Femur (tissue), 1 donor: ENCODE data around the gene LRP2.

Experiments
- DNase-seq: peaks from one replicate; pipeline ENCODE4 v3.0.0-alpha.2; 2017

The LRP2 gene

DNA sequence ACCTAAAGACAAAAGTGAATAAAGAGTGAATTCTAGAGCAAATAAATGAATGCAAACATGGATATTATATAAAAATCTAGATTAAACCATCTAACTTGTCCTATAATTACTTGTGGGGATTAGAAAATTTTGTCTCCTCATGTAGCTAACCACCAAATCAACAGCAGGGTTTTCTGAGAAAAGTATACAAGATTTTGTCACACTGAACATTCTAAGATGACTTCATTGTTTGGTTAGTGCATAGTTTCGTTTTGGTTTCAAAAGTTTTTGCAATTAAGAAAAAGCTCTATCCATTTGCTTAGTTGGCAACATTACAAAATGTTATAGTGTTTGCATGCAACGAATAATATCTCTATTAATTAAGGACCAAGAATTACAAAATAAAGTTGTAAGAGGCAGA lies 125.0 kb downstream of the LRP2 start:
- no peak for DNase-seq

- DNase-seq: no peak
Measured at GRCh38 chr2:169232551-169233154, 129.7 kb downstream of the LRP2 start.

DNA sequence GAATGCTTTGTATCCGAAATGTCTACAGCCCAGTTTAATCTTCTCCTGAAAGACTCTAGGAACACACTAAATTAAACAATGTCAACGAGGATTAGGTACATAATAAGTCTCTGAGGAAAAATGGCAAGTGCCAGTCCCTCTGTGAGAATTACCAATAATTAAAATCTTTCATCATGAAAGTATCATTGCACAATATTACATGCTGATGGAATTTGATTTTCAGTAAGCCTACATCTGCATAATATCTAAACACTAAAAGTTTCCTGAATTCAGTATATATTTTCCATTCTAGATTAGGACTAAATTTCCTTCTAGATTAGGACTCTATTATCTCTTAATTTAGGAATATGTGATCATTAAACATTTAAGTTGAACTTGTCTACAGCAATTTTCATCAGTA lies 132.1 kb downstream of the LRP2 start:
- DNase-seq: no peak

DNA sequence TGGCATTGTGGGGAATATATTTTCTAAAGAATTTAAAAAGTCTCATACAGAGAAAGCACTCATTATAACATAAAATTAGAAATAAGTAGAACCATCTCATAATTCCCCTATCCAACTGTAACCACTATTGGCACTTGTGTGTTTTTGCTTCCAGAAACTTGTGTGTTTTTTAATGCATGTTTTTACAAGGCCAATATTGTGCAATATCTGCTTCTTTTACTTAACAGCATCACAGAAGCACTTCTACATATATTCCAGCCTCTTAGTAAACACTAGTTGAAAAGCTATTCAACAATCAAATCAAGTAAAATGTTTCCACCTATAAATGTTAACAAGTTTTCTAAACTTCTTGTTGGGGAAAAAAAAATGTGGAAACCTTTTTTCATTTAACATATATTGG lies 132.7 kb downstream of the LRP2 start:
- no peak for DNase-seq

- no peak for DNase-seq
Measured at GRCh38 chr2:169225906-169226305, 136.4 kb downstream of the LRP2 start.

DNA sequence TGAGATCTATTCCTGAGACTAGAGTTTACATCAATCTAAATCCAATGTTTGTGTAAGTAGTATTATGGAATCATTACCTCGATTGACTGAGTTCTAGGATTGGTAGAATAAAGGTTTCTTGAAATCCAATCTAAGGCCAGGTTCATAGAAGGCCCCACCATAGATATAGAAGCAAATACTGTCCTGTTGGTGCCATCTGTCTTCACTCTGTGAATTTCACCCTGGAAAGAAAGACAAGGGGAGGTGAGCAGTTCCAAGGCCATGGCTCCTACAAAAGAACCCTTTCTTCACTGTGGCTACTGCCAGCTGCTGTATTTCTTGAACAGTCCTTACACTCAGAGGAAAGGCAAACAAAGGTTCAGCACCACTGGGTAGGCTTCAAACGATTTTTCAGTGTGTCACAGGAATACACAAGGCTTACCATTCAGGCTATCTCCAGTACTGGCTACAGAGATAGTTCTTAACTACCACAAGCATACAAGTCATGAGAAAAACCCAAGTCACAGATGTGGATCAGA lies 137.0 kb downstream of the LRP2 start:
- DNase-seq: no peak

DNA sequence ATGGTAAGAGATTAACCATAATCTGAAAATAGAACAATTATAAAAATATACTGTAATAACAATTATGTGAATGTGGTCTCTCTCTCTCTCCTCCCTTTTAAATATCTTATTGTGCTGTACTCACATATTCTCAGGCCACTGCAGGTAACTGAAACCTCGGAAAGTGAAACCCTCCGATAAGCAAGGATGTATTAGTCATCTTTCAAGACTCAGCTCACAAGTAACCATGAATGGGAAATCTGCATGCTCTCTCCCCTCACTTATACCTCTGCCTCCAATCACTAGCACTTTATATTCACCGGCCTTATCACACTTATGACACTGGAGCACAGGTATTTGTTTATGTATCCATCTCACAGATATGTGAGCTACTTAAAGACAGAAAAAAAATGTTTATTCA lies 139.7 kb downstream of the LRP2 start:
- no peak for DNase-seq

GRCh38 chr2:169221745-169222369 lies 140.5 kb downstream of the LRP2 start:
- DNase-seq: no peak

DNA sequence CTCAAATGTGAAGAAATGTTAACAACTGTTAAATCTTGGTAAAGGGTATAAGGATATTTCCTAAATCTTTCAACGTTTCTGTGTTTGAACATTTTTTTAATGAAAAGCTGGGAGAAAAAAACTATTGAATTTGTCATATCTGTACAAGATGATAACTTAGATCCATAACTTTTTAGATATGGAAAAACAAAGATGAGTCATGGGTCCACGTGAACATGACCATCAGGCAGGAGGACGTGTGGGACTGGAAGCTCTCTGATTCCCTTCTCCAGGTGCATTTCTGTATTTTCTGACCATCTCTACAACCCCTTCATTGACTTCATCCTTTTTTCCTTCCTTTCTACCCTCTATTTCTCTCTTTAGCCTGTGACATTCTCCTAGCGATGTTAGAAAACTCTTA lies 151.4 kb downstream of the LRP2 start:
- DNase-seq: no peak

GRCh38 chr2:169208026-169208425 lies 154.3 kb downstream of the LRP2 start:
- DNase-seq: no peak

DNA sequence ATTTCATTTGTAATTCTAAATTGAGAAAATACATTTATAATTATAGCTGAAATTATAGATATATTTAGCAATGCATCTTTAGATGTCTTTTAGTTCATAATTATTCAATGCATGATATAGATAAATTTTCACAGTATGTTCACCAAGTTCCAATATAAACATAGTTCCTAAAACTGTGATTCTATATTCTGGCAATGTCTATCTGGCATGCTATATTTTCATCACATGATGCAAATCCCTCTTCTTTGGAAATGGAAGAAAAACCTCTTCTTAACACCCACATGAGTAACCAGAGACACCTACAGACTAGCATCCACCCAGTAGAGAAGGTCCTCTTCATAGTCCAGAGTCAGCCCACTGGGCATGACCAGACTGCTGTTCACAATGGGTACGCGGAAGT lies 157.2 kb downstream of the LRP2 start:
- no peak for DNase-seq

DNA sequence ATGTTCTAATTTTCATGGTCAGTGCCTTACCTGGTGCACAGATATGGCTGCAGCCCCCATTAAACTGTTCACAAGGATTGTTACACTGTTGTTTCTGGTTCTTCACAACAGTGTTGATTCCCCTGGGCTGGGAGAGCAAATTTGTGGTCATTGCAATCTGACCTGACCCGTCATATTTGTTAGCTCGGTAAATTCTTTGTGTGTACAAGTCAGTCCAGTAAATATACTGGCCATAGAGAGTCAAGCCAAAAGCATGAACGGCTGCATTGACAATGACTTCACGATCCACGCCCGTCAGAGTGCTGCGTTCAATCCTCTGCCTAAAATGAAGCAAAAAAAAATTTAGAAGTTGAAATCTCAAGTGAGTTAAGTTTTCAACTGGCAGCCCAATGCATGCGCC lies 158.4 kb downstream of the LRP2 start:
- DNase-seq: no peak

DNA sequence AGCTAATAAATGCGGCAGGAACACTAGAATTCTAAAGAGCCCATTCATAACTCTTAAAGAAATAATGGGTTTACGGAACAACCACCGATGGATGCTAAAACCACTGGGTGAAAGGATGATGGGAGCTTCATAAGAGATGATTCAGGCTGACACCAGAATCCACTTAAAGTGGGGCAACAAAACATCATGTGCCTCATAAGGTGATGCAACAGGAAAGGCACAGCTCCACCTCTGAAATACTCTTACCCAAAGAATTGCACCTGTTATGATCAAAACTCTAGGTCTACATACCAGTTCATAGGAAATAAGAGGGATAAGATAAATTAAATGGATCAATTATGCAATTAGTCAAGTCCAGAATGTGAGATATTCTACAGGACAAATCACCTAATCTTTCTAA lies 161.6 kb downstream of the LRP2 start:
- no peak for DNase-seq

DNA sequence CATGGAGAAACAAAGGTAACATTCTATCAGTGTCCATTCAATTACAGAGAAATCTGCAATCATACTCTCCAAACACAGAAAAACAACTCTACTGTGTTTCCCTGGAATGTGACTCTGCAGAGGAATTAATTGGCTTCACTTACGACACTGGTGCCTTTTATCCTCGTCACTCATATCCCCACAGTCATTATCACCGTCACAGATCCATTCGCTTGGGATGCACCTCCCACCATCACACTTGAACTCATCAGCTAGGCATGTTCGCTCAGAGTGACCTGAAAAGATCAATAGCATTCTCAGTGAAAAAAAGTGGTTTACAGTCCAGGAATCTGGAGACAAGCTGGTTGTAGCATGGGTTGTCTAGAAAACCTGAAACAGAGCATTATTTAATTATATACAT lies 168.7 kb downstream of the LRP2 start:
- no peak for DNase-seq

DNA sequence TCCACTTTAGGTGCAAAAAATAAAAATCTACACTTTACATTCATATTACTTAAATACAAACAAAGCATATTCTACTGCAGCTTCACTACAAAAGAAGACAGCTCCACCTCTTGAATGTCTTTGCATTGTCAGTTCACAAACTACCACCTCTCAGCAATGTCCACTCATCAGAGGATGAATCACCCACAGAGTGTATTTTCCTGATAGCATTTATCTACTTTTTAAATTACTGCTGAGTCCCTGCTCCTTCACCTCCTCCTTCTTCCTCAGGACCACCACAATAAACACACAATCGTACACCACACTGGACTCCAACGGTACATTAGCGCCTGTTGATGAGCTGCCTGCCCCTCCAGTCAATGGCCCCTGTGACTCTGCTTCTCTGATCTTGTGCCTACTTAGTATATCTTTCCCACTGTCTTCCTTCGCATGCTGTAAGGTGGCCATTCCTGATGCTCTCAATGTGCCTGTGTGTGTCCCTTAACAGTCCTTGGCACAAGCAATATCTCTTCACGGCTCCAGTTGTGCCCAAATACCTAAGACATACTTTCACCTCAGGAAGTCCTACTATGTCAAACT lies 172.0 kb downstream of the LRP2 start:
- DNase-seq: no peak

DNA sequence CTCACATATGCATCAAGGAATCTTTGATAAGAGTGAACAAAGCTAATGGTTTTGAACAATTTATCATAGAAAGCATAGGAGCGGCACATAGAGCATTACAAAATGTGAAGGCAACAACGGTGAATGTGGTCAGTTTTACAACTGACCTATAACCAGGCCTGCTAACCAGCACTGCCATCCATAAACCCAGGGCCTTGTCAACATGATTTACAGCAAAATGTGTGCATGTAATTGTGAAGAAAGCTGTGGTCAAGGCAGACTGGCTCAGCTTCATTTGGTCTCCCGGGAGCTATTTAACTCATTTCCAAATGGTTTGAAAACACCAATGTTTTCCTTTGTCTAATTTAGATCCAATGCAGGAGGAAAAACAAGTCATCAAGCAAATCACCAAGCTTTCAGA lies 173.2 kb downstream of the LRP2 start:
- DNase-seq: no peak

DNA sequence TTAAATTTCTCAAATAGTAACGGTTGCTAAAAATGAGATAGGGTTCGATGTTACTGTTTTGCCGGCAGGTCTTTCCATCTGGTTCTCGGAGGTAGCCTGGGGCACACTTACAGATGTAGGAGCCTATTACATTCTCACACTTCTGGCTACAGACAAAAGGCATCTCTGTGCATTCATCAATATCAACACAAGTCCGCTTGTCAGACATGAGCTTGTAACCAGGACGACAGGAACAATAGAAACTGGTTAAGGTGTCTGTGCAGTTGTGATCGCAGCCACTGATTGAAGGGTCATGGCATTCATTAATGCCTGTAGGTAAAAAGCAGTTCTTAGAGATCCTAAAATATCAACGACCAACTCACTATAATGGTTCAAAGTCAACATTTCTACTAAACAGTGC lies 176.6 kb downstream of the LRP2 start:
- DNase-seq: no peak

DNA sequence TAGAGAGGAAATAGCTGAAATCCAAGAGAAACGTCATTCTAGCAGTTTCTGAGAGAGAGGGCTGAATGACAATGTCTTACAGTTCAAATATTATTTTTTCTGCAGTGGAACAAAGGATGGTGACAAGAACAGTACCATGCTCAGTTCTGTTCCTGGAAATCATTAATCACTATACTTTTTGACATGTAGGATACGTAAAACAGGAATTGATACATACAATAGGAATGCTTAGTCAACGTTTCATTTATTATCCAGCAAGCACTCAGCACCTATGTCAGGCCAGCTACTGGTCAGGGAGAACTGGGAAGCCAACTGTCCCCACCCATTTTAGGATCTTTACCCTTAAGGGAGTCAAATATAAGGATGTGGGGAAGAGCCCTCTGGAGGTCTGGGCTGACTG lies 178.3 kb downstream of the LRP2 start:
- DNase-seq: no peak

GRCh38 chr2:169182573-169182972 lies 179.8 kb downstream of the LRP2 start:
- no peak for DNase-seq

GRCh38 chr2:169178804-169179390 lies 183.4 kb downstream of the LRP2 start:
- DNase-seq: no peak

DNA sequence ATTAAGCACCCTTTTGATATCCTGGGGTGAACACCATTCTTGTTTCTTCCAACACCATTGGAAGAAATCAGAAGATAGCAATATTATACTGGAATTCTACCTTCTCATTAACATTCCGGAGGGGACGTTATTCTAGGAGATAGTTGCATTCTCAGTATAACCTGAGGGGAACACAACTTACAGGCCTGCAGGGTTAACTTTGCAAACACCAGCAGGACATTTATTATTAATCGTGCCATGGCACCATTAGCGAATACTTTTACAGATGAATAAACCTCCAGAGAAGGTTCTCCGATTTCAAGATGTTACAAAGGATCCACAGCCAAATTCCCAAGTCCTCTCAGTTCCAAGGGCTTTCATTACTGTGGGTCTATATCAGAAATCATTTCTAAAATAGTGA lies 184.0 kb downstream of the LRP2 start:
- no peak for DNase-seq

GRCh38 chr2:169175112-169175511 lies 187.2 kb downstream of the LRP2 start:
- no peak for DNase-seq

DNA sequence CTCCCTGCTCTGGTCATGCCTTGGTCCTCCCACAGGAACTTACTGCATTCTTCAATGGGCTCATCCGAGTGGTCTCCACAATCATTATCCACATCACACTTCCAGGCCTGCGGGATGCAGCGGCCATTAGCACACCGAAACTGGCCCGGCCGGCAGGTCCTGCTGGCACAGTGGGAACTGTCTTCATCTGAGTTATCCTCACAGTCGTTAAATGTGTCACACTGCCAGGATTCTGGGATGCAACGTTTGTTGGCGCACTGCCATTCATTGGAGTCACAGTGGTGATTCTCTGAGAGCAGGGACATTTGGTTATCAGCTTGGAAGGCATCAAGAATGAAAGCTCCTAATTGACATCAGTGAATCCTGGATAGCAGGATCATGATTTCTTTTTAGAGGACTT lies 188.5 kb downstream of the LRP2 start:
- DNase-seq: peak; percentile 19

GRCh38 chr2:169172914-169173313 lies 189.4 kb downstream of the LRP2 start:
- no peak for DNase-seq
